Heart right ventricle (tissue), 16 donors: Measurements from ENCODE around the gene C22orf15. TPM values are rescaled to one million over a fixed set of nuclear protein-coding genes. Genes with fewer than 3 reads are reported as not detected.

ENCODE experiments used
- ATAC-seq, 8 donors: fragments of 200-7000 bp; cut with Tn5 transposase; one replicate each; pipeline ENCODE4 v1.9.1; 2020; ENCODE audit warnings: mild to moderate bottlenecking in 8 of 8, moderate library complexity in 8 of 8, moderate number of reproducible peaks in 1 of 8
- DNase-seq, 2 donors: peaks; one replicate each; pipeline ENCODE4 v3.0.0-alpha.2; 2020
- H3K27ac ChIP-seq, 10 donors: fragments of 200-600 bp; sonication (generic) in 2 of 10; one replicate each; pipeline versions ENCODE4 v1.5.0 to v1.8.0; 2020 to 2022; ENCODE audit warnings: mild to moderate bottlenecking in 3 of 10
- H3K27me3 ChIP-seq, 7 donors: fragments of 200-600 bp; one replicate each; pipeline ENCODE4 v1.8.0; 2021 to 2022; ENCODE audit warnings: mild to moderate bottlenecking in 2 of 7
- H3K36me3 ChIP-seq, 9 donors: fragments of 200-600 bp; sonication (generic) in 1 of 9; one replicate each; pipeline versions ENCODE4 v1.5.0 to v1.8.0; 2020 to 2022; ENCODE audit warnings: mild to moderate bottlenecking in 2 of 9
- H3K4me1 ChIP-seq, 9 donors: fragments of 200-600 bp; sonication (generic) in 1 of 9; one replicate each; pipeline versions ENCODE4 v1.5.0 to v1.8.0; 2020 to 2022; ENCODE audit warnings: mild to moderate bottlenecking in 4 of 9
- H3K4me3 ChIP-seq, 10 donors: fragments of 200-600 bp; sonication (generic) in 2 of 10; one replicate each; pipeline versions ENCODE4 v1.5.0 to v1.8.0; 2020 to 2022; ENCODE audit warnings: mild to moderate bottlenecking in 7 of 10, moderate library complexity in 2 of 10
- H3K9me3 ChIP-seq, 11 donors: fragments of 200-600 bp in 10 of 11; sonication (generic) in 2 of 11; one replicate each; pipeline versions ENCODE4 v1.5.0 to v1.8.0; 2013 to 2022; ENCODE audit warnings: mild to moderate bottlenecking in 2 of 11, control low read depth in 1 of 11, moderate library complexity in 1 of 11
- CTCF ChIP-seq, 9 donors: fragments of 200-600 bp; sonication (generic) in 2 of 9; IDR thresholded peaks; one replicate each; pipeline versions ENCODE4 v1.5.0 to v1.8.0; 2021 to 2022; ENCODE audit warnings: antibody characterized with exemption in 9 of 9, mild to moderate bottlenecking in 5 of 9, moderate library complexity in 1 of 9
- WGBS, 2 donors: extraction: QIAGEN DNeasy Blood & Tissue Kit; methylation state at CpG; one replicate each; pipeline ENCODE4 v1.1.7; 2013; ENCODE audit warnings: inconsistent platforms in 1 of 2; 5-methylcytosine and 5-hydroxymethylcytosine counted together
- intact Hi-C, 10 donors: fragments of 100-400 bp; cut with DNase I; formaldehyde crosslinking; loops; one replicate each; pipeline versions ENCODE4 v1.11.1 to v1.14.2; 2022
- polyA plus RNA-seq, 2 donors: library from polyadenylated mRNA; stranded (reverse); fragments of 200-250 nt; gene quantifications; one replicate each; pipeline ENCODE4 v1.2.3, GENCODE V29; 2013
- total RNA-seq, 10 donors: library from RNA; stranded (reverse); fragmentation: NEBNext Ultra II Directional in 3 of 10; extraction: Animal tissue kit (Norgen Biotek cat#: 25700) in 3 of 10; gene quantifications; one replicate each; pipeline versions ENCODE4 v1.2.1 to v1.2.4, GENCODE V29; 2021 to 2023
- donor health status: Arrhythmogenic right ventricular cardiomyopathy.
- donor health status: ischemic (EF 13 %, LVEDD 7.1; RV severe dilation, severe dysfunction).
- donor health status: healthy with polysubstance abuse.
- donor health status: DM: no; HTN: yes; CAD: no.
- donor health status: DM: no; HTN: no; CAD: no.
- donor health status: ischemic (EF 25% LVEDD 6.9; RV normal size, moderate dysfunction).
- donor health status: ischemic (EF 25% LVEDD 5.7; RV mildly dilated, moderate dysfunction).
- donor health status: healthy.
- donor health status: DM: yes; HTN: yes; CAD: no.
- donor health status: Ischemic cardiomyopathy.
- donor health status: ischemic (EF 35%, LVEDD 5.7; RV mildly dilated, moderate dysfunction).
- donor health status: nonischemic (EF 11% LVEDD 7.7; RV severe dilation, severe dysfunction).
- donor health status: DM: yes; HTN: yes; CAD: no.
- donor health status: PGD.
- donor health status: ischemic (EF 29% LVEDD 5.4; RV normal size, mild dysfunction).
- donor health status: nonischemic (EF 23%, LVEDD 6.1; RV moderate dilation, normal function).

Gene C22orf15
- total and polyA plus RNA-seq, 12 donors: 0.12 to 0.66 TPM; not detected in 10

GRCh38 chr22:23780146-23780748 is 17.5 kb downstream of the C22orf15 start:
- TF ChIP-seq CTCF (IDR thresholded peaks at IDR 0.05): no peak
- DNase-seq: no peak
- no peaks in the 10 kb centered on the region for H3K27me3 ChIP-seq

GRCh38 chr22:23781065-23781464 is 18.3 kb downstream of the C22orf15 start:
- DNase-seq: no peak
- TF ChIP-seq CTCF (IDR thresholded peaks at IDR 0.05): no peak
- H3K4me1 ChIP-seq: peaks cover under 1 to 16% (median 3%) of the 10 kb centered on the region in 9 donors
- no peaks in the 10 kb centered on the region for H3K27me3 ChIP-seq
- intact Hi-C loops: no loop called here
- no peak for ATAC-seq
- H3K9me3 ChIP-seq: no peaks in the 10 kb centered on the region
- H3K4me3 ChIP-seq: no peak overlapping the region
- peaks cover 0 to 3% (median 0%) of the 10 kb centered on the region in 9 donors for H3K36me3 ChIP-seq
- WGBS, 2 donors: 85 to 89% methylated on average over 15 of the region's 15 CpGs
- no peak overlapping the region for H3K27ac ChIP-seq

More at GRCh38 chr22:23780146-23780748, 17.5 kb downstream of the C22orf15 start:
- Histone ChIP-seq H3K9me3 (no peaks in the 10 kb centered on the region), H3K4me3 (no peak overlapping the region), H3K36me3 (peaks cover 0 to 3% (median 0%) of the 10 kb centered on the region in 9 donors), H3K27ac (no peak overlapping the region), H3K4me1 (peaks cover 0 to 13% (median 2%) of the 10 kb centered on the region in 9 donors)
- intact Hi-C loops: no loop called here
- ATAC-seq: no peak
- 92 to 94% methylated on average over 20 of the region's 20 CpGs for WGBS, 2 donors

GRCh38 chr22:23781511-23782183 is 18.9 kb downstream of the C22orf15 start:
- DNase-seq (no peak), ATAC-seq (peak in 2 of 8 donors; percentile 14 to 32)
- Histone ChIP-seq H3K27ac (no peak overlapping the region), H3K27me3 (no peaks in the 10 kb centered on the region), H3K36me3 (peaks cover 0 to 3% (median 0%) of the 10 kb centered on the region in 9 donors), H3K4me1 (peaks cover 4 to 21% (median 8%) of the 10 kb centered on the region in 9 donors), H3K4me3 (no peak overlapping the region), H3K9me3 (no peaks in the 10 kb centered on the region)
- no peak for TF ChIP-seq CTCF (IDR thresholded peaks at IDR 0.05)
- intact Hi-C loops: no loop called here
- 83 to 87% methylated on average over 14 of the region's 14 CpGs for WGBS, 2 donors

- WGBS, 2 donors: 92 to 95% methylated on average over 16 of the region's 16 CpGs
- no peak for TF ChIP-seq CTCF (IDR thresholded peaks at IDR 0.05)
- H3K4me3 ChIP-seq: no peak overlapping the region
- H3K9me3 ChIP-seq: no peaks in the 10 kb centered on the region
- no peak for DNase-seq
- H3K27ac ChIP-seq: no peak overlapping the region
- H3K36me3 ChIP-seq: peaks cover 0 to 3% (median 0%) of the 10 kb centered on the region in 9 donors
- intact Hi-C loops: no loop called here
- ATAC-seq: no peak
- peaks cover 4 to 21% (median 8%) of the 10 kb centered on the region in 9 donors for H3K4me1 ChIP-seq
- H3K27me3 ChIP-seq: no peaks in the 10 kb centered on the region
Measured at GRCh38 chr22:23782252-23782651, 19.5 kb downstream of the C22orf15 start.
